GM20431 (cell line): ENCODE data around the gene ADAM19.

Source experiments
- in situ Hi-C: fragments of 300-500 bp; cut with MseI, MboI; formaldehyde crosslinking; loops from one replicate; pipeline ENCODE4 v1.15.0; 2020; ENCODE audit warnings: low sequenced_read_pairs; ENCODE audit not compliant: unreplicated experiment

ADAM19 gene

DNA sequence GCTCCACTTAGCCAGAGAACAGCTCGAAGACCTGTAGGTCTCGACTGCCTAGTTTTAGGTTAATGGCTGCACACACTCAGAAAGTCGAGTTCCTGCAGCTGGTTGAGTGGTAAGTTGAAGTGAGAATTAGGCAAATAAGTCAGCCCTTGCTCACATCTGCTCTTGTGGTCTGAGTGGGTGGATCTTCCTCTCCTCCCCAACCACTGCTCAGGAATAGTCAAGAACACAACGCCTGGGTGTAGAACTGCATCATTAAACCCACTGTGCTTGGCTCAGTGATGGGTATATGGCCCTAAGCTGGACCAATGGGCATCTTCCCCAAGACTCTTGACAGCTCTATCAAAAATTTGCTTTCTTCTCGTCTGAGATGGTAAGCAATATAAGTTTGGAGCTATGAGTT, 20.9 kb upstream of the ADAM19 start:
- in situ Hi-C loops = no loop called here

DNA sequence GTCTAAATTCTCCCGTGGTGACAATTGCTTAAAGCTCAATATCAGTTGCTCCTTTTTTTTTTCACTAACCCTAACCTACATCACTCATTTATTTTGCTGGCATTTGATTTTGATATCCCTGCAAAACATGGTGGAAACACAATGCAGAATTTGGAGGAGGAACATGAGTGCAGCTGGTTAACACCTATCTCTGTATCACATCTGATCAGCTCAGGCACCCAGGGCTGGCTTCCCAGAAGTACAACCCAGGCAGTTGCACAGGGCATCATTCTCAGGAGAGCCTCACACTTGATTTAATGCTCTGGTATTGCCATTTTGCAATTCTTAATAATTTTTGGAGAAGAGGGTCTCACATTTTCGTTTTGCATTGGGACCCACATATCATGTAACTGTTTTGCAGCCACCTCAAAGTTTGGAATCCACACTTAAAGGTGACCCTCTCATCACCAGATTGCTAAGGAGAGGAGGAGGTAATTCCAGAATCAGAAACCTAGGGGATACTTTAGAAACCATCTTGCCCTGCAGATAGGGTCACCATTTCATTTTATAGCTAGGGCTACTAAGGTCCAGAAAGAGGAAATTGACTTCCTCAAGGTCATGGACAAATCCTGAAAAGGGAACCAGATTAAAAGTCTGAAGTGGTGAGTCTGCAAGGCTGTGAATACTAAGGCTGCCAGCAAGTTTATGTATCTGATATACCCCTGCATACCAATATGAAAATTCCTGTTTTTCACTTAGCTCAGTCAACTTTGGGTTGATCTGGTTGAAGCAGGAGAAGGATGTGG, 19.3 kb upstream of the ADAM19 start:
- in situ Hi-C loops = no loop called here

DNA sequence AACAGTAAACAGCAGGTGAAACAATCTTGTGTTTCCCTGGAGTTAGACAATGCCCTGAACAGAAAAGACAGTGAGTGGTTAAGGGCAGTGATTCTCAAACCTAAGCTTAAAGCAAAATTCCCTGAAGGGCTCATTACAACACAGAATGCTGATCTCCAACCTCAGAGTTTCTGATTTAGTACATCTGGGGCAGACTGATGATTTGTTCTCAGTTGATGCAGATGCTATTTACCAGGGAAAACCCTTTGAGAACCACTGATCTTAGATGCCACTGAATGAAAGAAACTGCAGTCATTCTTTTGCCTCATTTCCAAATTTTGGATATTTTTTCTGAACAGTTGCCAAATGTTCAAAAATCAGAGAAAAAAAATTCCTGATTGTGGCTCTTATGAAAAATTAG, 18.7 kb upstream of the ADAM19 start:
- in situ Hi-C loops = no loop called here

DNA sequence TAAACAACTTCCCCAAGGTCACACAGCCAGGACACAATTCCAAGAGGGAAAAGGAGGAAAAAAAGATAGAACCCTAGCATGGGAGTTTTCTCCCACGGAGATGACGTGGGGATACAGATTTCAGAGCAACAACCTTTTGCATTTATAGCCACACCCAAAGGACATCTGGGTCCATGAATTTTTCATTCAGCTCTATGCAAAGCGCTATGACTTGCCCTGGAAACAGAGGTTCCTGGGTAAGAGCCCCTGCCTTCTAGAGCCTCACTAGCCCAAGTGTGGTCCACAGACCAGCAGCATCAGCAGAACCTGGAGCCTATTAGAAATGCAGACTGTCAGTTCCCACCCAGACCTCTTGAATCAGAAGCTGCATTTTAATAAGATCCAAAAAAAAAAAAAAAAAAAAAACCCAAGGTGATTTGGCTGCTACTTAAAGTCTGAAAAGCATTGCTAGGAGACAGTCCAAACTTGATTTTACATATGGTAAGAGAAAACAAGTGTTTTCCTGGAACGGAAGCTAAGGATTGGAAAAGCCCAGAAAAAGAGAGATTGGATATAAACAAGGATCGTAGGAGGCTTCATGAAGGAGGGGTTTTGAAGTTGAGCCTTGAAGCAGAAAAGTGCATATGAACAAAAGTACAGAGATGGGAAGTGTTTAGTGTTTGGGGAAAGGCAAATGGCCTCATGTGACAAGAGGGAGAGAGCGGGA, 17.6 kb upstream of the ADAM19 start:
- in situ Hi-C loops = no loop called here

DNA sequence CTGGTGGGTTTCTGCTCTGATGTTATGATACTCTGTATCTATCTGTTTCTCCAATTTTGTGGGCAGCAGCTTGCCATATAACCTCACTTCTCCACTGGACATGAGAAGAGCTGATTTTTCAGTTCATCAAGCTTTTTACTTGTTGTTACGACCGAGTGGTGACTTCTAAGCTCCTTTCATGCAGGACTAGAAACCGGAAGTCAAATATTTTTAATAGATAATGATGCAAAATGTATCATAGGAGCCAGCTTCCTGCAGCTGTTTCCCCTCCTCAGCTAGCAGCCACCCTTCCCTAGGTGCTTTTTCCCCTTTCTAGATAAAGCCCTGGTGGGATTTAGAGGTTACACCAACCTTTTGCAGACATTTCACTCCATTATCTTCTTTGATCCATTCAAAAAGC, 17.0 kb upstream of the ADAM19 start:
- in situ Hi-C loops = no loop called here

DNA sequence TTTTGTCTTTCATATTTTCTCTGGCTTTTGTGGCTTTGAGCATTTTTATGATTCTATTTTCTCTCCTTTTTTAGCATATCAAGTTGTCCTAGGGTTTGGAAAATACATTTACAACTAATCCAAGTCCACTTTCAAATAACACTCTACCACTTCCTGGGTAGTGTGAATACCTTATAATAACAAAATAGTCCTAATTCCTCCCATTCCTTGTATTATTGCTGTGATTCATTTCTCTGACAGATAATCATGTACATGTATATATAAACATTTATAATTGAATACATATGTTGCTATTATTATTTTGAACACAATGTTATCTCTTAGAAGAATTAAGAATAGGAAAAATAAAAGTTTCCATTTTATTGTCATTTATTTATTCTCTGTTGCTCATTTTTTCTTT, 14.9 kb upstream of the ADAM19 start:
- in situ Hi-C loops = no loop called here

DNA sequence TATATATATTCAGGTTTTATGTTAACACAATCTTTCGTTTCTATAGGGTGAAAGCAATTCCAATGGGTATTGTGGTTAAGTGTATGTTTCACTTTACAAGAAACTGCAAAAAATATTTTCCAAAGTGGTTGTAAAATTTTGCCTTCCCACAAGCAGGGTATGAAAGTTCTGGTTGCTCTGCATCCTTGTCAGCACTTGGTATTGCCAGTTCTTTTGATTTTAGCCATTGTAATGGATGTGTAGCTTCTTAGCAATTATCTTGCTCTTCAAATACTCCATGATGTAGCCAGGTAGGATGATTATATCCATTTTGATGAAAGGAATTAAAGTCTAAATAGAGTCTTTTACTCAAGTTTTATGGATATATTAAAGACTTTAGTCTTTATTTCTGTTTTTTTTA, 9.1 kb upstream of the ADAM19 start:
- in situ Hi-C loops = no loop called here

DNA sequence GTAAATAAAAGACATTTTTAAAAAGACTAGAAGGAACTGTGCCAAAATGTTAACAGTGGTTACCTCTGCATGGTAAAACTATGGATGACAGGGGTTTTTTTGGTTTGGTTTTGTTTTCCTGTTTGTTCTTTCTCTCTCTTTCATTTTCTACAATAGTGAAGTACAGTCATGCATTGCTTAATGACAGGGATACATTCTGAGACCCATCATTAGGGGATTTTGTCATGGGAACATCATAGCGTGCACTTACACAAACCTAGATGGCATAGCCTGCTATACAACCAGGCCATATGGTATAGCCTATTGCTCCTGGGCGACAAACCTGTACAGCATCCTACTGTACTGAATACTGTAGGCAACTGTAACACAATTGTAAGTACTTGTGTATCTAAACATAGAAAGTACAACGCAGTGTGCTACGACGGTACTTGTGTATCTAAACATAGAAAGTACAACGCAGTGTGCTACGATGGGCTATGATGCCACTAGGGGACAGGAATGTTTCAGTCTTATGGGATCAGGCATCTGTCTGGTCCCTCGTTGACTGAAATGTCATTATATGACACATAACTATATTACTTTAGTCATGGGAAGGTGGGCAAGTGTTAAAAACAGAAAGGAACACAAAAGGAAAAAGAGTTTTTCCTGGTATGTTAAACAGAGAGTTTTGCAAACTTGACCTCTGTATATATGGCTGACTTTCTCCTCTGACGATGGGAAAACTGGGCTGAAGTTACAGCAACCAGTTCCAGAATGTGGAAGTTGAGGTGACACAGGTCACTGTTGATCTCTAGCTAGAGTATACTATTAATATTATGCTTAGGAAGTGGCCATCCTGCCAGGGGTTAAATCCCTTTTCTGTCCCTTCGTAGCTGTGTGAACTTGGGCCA, 7.4 kb upstream of the ADAM19 start:
- in situ Hi-C loops = no loop called here

DNA sequence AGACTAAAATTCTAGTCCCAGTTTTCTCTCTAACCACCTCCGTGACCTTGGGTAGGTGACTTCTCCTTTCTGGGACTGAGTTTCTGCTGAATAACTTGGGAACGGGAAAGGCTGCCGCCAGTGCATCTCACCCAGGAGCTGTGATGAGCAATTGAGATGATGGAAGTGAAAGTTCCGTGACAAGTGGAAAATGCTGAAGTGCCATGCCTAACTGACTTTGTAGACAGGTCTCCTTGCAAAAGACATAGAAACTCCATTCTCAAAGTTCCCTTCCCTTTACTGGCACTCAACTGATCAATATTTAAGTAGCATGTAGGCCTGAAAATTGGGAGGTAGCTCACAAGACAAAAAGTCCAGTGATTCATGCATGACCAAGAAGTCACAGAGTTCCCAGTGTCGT, 6.3 kb upstream of the ADAM19 start:
- in situ Hi-C loops = no loop called here

DNA sequence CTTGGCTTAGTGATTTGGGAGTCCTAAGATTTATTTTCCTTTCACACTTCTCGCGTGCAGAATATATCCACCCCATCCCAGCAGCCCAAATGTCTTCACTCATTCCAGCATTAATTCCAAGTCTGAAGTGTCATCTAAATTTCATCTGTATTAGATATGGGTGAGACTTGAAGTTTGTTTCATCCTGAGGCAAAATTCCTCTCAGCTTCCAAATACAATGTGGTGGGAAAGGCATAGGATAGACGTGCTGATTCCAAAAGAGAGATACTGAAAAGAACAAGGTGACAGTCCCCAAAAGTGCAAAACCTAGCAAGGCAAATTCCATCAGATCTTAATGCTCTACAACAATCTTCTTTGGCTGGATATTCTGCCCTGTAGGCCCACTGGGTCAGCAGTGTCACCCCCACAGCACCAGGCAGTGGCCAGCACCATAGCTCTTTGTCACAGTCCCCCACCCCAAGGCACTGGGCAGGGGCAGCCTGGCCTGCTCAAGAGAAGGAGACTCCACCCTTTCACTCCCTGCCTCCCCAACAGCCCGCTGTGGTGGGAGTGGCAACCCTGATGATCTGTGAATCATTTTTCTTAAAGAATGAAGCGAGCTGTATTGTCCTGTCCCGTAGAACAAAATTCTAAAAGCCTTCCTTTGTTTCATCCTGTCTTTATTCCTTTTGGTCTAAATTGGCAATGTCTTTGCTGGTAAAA, 2.7 kb upstream of the ADAM19 start:
- in situ Hi-C loops = no loop called here

DNA sequence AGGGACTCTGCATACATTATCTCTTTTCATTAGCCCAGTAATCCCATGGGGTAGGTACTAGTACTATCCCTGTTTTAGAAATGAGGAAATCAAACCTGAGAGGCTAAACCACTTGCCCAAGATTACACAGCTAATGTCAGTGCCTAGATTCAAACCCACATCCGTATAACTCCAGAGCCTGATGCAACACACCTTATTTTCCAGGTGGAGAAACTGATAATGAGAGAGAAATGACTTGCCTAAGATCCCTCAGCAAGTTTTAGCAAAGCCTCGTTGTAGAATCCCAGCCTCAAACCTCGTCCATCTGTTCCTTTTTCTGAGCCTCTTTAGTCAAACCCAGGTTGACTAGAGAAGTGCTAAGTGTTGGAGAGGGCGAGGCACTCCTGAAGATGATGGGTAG, 1.1 kb upstream of the ADAM19 start:
- in situ Hi-C loops = no loop called here

DNA sequence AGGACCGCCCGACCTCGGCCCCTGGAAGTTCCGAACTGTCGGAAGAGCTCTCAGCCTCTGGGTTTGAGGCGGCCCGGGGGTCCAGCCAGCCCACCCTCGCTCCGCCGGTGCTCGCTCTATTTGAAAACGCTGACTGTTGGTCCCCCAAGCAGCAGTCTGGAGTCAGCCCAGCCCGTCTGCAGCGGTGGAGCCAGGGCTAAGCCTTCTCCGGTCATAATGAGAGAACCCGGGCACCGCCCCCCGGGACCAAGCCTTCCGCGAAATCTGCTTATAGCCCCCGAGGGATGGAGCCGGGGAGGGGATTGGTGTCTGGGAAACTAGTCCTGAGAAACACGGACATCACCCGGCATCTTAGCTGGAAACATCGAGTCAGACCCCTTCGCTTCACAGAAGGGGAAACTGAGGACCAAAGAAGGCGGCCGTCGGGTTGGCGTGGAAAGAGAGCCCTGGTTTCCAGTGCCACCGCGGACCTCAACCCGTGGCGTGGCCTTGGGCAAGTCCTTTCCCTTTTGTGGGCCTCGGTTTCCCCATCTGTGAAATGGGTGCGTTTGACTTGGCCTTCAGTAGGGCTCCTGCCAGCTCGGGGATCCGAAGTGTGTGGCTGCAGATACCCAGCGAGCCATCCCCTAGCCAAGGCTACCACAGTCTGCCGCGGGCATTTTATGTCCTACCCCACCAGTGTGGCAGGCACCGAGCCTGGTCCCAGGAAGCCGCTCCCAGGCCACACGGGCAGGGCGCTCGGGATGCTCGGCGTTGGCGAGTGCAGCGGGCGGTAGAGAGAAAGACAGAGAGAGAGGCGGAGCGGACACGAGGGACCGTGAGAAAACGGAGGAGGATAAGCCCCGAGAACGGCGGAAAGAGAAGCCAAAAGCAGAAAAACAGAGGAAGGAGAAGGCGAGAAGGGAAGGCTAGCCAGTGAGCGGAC, 857 bp downstream of the ADAM19 start:
- in situ Hi-C loops = no loop called here

DNA sequence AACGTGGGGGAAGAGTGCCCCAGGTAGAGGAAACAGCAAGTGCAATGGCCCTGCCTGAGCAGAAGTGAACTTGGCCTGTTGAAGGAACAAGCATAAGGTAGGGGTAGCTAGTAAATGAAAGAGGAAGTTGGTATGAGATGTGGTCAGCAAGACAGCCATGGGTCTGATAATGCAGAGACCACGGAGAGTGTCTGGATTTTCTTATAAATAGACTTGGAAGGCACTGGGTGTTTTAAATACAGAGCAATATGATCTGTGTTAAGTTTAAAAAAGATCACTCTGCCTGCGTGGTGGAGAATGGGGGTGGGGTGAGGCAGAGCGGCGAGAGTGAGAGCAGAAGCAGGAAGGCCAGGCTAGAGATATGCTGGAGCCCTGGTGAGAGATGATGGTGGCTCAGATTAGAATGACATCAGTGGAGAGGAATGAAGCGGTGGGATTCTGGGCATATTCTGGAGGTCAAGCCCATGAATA, 4.2 kb downstream of the ADAM19 start:
- in situ Hi-C loops = no loop called here

DNA sequence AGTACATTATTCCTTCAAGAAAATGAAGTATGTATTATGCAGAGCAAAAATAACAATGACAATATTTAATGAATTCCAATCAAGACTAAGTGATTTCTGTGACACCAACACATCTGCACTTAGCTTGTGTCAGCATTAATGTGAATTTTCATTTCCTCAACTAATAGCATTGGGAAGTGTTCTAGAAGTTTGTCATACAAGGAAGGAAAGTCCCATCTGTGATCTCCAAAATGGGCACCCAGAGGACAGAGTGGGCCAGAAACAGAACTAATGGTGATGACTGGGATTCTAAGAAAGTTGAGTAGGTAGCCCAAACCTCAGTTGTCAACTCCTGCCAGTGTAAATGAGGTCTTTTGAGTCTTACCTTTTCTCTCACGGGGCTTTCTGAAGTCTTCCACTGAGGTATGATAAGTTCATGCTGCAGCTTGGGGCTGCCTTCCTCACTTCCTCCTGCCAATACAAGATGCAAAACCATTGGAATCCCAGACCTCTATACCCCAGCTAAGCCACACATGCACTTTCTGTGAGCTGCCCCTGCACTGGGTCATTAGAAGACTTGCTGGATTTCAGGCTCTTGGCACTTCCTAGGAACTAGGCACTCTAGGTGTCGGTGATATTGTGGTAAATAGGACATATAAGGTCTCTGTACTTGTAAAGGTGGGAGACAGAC, 4.9 kb downstream of the ADAM19 start:
- in situ Hi-C loops = no loop called here

DNA sequence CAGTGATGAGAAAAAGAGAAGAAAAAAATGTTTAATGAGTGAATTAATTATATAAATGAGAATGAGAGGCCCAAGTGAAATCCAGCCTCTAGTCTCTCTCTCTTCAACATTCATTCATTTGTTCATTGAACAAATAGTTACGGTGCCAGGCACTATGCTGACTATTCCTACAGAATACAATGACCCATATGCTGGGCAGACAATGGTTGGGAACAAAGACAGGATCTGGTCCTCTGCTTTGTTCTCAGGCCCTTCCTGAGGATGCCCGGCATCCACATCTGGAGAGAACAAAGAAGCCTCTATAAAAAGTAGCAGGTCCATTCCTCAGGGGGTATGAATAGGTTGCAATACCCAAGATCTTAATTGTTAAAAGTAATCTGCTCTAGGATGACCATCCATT, 6.9 kb downstream of the ADAM19 start:
- in situ Hi-C loops = no loop called here

DNA sequence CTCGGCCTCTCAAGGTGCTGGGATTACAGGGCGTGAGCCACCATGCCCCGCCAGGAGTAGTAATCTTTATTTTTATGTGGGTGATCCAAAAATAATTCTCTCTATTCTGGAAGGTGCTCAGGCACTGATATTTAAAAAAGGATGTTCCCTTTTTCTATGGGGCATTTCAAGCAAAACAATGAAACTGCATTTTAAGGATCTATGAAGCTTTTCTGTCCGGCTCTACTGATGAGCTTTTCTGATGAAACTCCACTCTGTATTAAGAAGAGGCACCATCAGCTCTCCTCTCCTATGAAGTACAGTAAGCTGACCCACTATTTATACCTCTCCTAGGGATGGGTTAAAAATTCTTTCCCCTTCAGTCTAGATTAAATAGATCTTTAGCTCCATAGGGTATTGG, 7.4 kb downstream of the ADAM19 start:
- in situ Hi-C loops = no loop called here

DNA sequence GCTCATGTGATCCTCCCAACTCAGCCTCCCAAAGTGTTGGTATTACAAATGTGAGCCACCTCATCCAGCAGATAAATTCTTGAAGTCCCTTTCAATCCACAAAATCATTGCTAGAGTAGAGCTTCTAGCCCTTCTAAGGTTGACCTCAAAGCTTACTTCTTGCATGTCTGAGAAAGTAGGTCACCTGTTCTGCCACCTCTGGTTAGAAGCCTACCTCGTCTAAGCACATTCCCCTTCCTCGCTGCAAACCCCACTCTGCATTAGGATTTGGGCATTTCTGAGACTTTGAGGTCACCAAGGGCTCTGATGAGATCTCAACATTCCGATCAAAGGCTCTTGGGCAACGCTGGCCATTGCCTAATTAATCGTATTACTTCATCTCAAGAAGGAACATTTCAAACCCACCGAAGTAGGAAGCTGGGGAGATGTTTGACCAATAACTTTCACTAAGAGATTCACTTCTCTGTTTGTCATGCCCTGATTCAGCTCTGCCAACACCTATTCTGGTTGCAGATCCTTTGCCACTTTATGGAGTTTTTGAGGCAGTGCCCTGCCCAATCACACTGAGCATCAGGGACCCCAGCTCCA, 8.6 kb downstream of the ADAM19 start:
- in situ Hi-C loops = no loop called here
